OCI-LY7 (cell line): ENCODE results near the gene GABARAPL1. TPM values are rescaled to one million over a fixed set of nuclear protein-coding genes. Genes with fewer than 3 reads are reported as not detected.
A peak's percentile ranks its signal among the peaks of the same experiment; 100 is the strongest.

Experiments
- BruUV-seq: library from RNA; stranded (reverse); fragments of 400-500 nt; replicated peaks from 2 replicates; lab custom pipeline; 2021; lab: Mats Ljungman, UMichigan
- CTCF ChIA-PET: fragments of 300-600 bp; sonication (Branson Sonifier 250); formaldehyde crosslinking; loops from one replicate; lab custom pipeline; 2022; ENCODE audit warnings: antibody characterized with exemption; ENCODE audit not compliant: unreplicated experiment; lab: Charles Lee
- POLR2A ChIA-PET: fragments of 300-600 bp; sonication (Branson Sonifier 250); formaldehyde crosslinking; loops from one replicate; lab custom pipeline; 2022; ENCODE audit warnings: antibody characterized with exemption; lab: Charles Lee
- DNase-seq: peaks from one replicate; pipeline ENCODE4 v3.0.0-alpha.2; 2015; ENCODE audit warnings: low spot score
- H2AFZ ChIP-seq: fragments of 200-600 bp; sonication (generic), shearing (Covaris generic); 2 replicates; pipeline ENCODE4 v1.6.1; 2014; ENCODE audit warnings: mild to moderate bottlenecking, antibody characterized with exemption, low read length, moderate library complexity
- H3K27ac ChIP-seq: fragments of 200-600 bp; sonication (generic); 2 replicates; pipeline ENCODE4 v1.5.1; 2014; ENCODE audit warnings: mixed run types, low read depth, mild to moderate bottlenecking, moderate library complexity, low read length, inconsistent platforms; ENCODE audit not compliant: poor library complexity, severe bottlenecking
- H3K36me3 ChIP-seq: fragments of 200-600 bp; sonication (generic); 2 replicates; pipeline ENCODE4 v1.6.1; 2014; ENCODE audit warnings: mild to moderate bottlenecking, antibody characterized with exemption, low read length, moderate library complexity, mixed read lengths; ENCODE audit not compliant: insufficient read depth
- H3K4me1 ChIP-seq: fragments of 200-600 bp; sonication (generic); 2 replicates; pipeline ENCODE4 v1.5.1; 2014; ENCODE audit warnings: mild to moderate bottlenecking, low read length; ENCODE audit not compliant: insufficient read depth, poor library complexity, severe bottlenecking
- H3K4me2 ChIP-seq: fragments of 200-600 bp; sonication (generic); 2 replicates; pipeline ENCODE4 v1.6.1; 2014; ENCODE audit warnings: mild to moderate bottlenecking, low read length
- H3K4me3 ChIP-seq: fragments of 200-600 bp; sonication (generic); 2 replicates; pipeline ENCODE4 v1.5.1; 2014; ENCODE audit warnings: mild to moderate bottlenecking, low read depth, low read length; ENCODE audit not compliant: poor library complexity, severe bottlenecking
- H3K79me2 ChIP-seq: fragments of 200-600 bp; sonication (generic); 2 replicates; pipeline ENCODE4 v1.6.1; 2016; ENCODE audit warnings: low read depth, mild to moderate bottlenecking, low read length, moderate library complexity, mixed read lengths; ENCODE audit not compliant: insufficient read depth
- H3K9me2 ChIP-seq: fragments of 200-600 bp; sonication (generic); 2 replicates; pipeline ENCODE4 v1.6.1; 2016; ENCODE audit warnings: mild to moderate bottlenecking, low read length, mixed read lengths; ENCODE audit not compliant: insufficient read depth
- H3K9me3 ChIP-seq: fragments of 200-600 bp; sonication (generic); 2 replicates; pipeline ENCODE4 v1.6.1; 2014; ENCODE audit warnings: mild to moderate bottlenecking, mixed run types, low read length, mixed read lengths
- H4K20me1 ChIP-seq: fragments of 200-600 bp; sonication (generic); 2 replicates; pipeline ENCODE4 v1.6.1; 2014; ENCODE audit warnings: mild to moderate bottlenecking, antibody characterized with exemption, low read length, moderate library complexity, mixed read lengths; ENCODE audit not compliant: insufficient read depth
- CTCF ChIP-seq: fragments of 200-600 bp; sonication (generic); conservative IDR thresholded peaks from 2 replicates; pipeline ENCODE4 v1.5.1; 2014; ENCODE audit warnings: mild to moderate bottlenecking, antibody characterized with exemption, low read length, moderate library complexity, mixed read lengths
- EZH2phosphoT487 ChIP-seq: fragments of 200-600 bp; sonication (generic); IDR thresholded peaks from 2 replicates; pipeline ENCODE4 v1.6.1; 2018; ENCODE audit warnings: low read depth, borderline replicate concordance, mild to moderate bottlenecking, mixed run types, antibody characterized with exemption, low read length, moderate library complexity, mixed read lengths
- intact Hi-C: fragments of 100-400 bp; cut with micrococcal nuclease; formaldehyde crosslinking; loops from one replicate; pipeline ENCODE4 v1.10.0; 2022; ENCODE audit not compliant: unreplicated experiment
- total RNA-seq, 2 experiments: library from RNA; depleted of rRNA in 1 of 2; stranded (reverse); fragments of >200 nt in 1 of 2; shearing (Covaris generic) in 1 of 2; gene quantifications; 2 replicates each; pipeline ENCODE4 v1.2.3, GENCODE V29; 2014 to 2022

Gene GABARAPL1
- total RNA-seq, 2 experiments from 2014 or later: 34.2 to 52.4 TPM

GRCh38 chr12:10191865-10192264 lies 20.8 kb upstream of the GABARAPL1 start:
- POLR2A ChIA-PET: interaction anchor here (1.1 to 1.2 kb wide), 2 partner anchors 34 to 39 kb away, joined by 3 to 5 read pairs; no protein-coding TSS in a partner anchor
- Histone ChIP-seq H3K9me2 (no peaks in the 10 kb centered on the region), H3K79me2 (no peaks in the 10 kb centered on the region), H3K4me2 (no peak overlapping the region), H3K36me3 (no peaks in the 10 kb centered on the region), H3K4me1 (peaks cover 47% of the 10 kb centered on the region), H4K20me1 (no peaks in the 10 kb centered on the region), H3K9me3 (no peaks in the 10 kb centered on the region; the same call in 1 of the 2 replicates), H3K4me3 (no peak overlapping the region), H3K27ac (no peak overlapping the region), H2AFZ (no peak overlapping the region)
- DNase-seq: no peak
- no peak for TF ChIP-seq CTCF
- intact Hi-C loops: no loop called here
- CTCF ChIA-PET: interaction anchor here (1.2 kb wide), 1 partner anchor 39 kb away, joined by 3 read pairs; no protein-coding TSS in a partner anchor
- no TSS peak for BruUV-seq

- POLR2A ChIA-PET: interaction anchor here (0.6 to 6.1 kb wide), 13 partner anchors 11 to 445 kb away, joined by 3 to 59 read pairs (median 5); partner anchors contain the start of gene GABARAPL1
- CTCF ChIA-PET: interaction anchor here (1.5 kb wide), 1 partner anchor 41 kb away, joined by 5 read pairs; no protein-coding TSS in a partner anchor
- DNase-seq: no peak
- Histone ChIP-seq H3K9me3 (no peaks in the 10 kb centered on the region; the same call in 1 of the 2 replicates), H3K9me2 (no peaks in the 10 kb centered on the region), H3K4me2 (no peak overlapping the region), H3K4me3 (no peak overlapping the region), H3K79me2 (no peaks in the 10 kb centered on the region), H3K36me3 (no peaks in the 10 kb centered on the region), H2AFZ (no peak overlapping the region), H3K27ac (no peak overlapping the region), H3K4me1 (peaks cover 59% of the 10 kb centered on the region), H4K20me1 (no peaks in the 10 kb centered on the region)
- TF ChIP-seq EZH2phosphoT487 (no peak), CTCF (no peak)
- BruUV-seq: no TSS peak
- intact Hi-C loops: no loop called here
These were observed 18.5 kb upstream of the GABARAPL1 start for GRCh38 chr12:10194160-10194670.

GRCh38 chr12:10196210-10196609 lies 16.5 kb upstream of the GABARAPL1 start:
- Histone ChIP-seq H3K36me3 (no peaks in the 10 kb centered on the region), H2AFZ (peak overlapping the region; percentile 45; the same call in 1 of the 2 replicates), H3K4me1 (peaks cover 55% of the 10 kb centered on the region), H3K9me3 (no peaks in the 10 kb centered on the region; the same call in 1 of the 2 replicates), H3K9me2 (no peaks in the 10 kb centered on the region), H3K79me2 (no peaks in the 10 kb centered on the region), H4K20me1 (no peaks in the 10 kb centered on the region), H3K4me2 (peak overlapping the region; percentile 78), H3K4me3 (peak overlapping the region; percentile 49), H3K27ac (peak overlapping the region; percentile 81)
- ChIA-PET POLR2A (interaction anchor here (0.6 to 6.1 kb wide), 27 partner anchors 9 to 1503 kb away, joined by 3 to 59 read pairs (median 4); partner anchors contain the start of genes GABARAPL1 and OLR1), CTCF (interaction anchor here (0.9 to 1.0 kb wide), 2 partner anchors 43 to 45 kb away, joined by 3 read pairs; no protein-coding TSS in a partner anchor)
- intact Hi-C loops: no loop called here
- DNase-seq: peak; percentile 94
- no TSS peak for BruUV-seq
- TF ChIP-seq EZH2phosphoT487 (no peak), CTCF (no peak)
